Measurements from ENCODE around the gene MAD1L1. TPM values are rescaled to one million over a fixed set of nuclear protein-coding genes. Genes with fewer than 3 reads are reported as not detected.

MAD1L1 gene
- total RNA-seq, 4 donors from 2014 or later, result 21.0 to 49.7 (median 29.8) TPM

DNA sequence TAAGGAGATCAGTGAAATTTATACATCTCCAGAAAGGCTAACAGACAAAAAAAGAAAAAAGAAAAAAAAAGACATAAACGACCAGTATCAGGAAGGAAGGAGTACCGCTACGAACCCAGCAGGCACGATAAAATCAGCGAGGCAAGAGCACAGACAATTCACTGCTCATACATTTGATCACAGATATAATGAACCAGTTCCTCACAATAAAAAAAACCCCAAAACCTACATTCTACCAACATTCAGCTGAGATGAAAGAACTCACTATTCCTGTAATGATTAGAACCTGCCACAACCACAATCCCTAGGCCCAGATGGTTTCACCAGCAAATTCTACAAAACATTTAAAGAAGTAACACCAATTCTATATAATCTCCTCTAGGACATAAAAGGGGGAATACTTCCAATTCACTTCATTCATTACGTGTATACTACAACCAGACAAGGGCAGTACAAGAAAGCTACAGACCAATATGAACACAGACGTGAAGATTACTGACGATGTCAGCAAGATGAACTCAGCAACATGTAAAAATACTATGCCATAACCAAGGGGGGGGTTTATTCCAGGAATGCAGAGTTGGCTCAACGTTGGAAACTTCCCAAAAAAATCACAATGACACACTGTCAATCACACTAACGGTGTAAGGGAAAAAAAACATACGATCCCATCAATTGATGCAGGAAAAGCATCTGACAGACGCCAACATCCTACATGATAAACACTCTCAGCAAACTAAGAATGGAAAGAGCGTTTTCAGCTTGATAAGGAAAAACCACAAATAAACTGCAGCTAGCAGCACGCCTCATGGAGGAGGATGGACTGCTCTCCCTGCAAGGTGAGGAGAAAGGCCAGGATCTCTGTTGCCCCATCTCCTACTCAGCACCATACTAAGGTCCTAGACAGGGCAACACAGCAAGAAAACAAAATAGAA lies 306.5 kb downstream of the MAD1L1 start:
- TF ChIP-seq, protein P1, sequence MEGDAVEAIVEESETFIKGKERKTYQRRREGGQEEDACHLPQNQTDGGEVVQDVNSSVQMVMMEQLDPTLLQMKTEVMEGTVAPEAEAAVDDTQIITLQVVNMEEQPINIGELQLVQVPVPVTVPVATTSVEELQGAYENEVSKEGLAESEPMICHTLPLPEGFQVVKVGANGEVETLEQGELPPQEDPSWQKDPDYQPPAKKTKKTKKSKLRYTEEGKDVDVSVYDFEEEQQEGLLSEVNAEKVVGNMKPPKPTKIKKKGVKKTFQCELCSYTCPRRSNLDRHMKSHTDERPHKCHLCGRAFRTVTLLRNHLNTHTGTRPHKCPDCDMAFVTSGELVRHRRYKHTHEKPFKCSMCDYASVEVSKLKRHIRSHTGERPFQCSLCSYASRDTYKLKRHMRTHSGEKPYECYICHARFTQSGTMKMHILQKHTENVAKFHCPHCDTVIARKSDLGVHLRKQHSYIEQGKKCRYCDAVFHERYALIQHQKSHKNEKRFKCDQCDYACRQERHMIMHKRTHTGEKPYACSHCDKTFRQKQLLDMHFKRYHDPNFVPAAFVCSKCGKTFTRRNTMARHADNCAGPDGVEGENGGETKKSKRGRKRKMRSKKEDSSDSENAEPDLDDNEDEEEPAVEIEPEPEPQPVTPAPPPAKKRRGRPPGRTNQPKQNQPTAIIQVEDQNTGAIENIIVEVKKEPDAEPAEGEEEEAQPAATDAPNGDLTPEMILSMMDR (IDR thresholded peaks at IDR 0.05; ENCODE audit: low read depth), result no peak

GRCh38 chr7:1925349-1925748 lies 307.4 kb downstream of the MAD1L1 start:
- TF ChIP-seq, protein P1 (IDR thresholded peaks at IDR 0.05; ENCODE audit: low read depth), result no peak

DNA sequence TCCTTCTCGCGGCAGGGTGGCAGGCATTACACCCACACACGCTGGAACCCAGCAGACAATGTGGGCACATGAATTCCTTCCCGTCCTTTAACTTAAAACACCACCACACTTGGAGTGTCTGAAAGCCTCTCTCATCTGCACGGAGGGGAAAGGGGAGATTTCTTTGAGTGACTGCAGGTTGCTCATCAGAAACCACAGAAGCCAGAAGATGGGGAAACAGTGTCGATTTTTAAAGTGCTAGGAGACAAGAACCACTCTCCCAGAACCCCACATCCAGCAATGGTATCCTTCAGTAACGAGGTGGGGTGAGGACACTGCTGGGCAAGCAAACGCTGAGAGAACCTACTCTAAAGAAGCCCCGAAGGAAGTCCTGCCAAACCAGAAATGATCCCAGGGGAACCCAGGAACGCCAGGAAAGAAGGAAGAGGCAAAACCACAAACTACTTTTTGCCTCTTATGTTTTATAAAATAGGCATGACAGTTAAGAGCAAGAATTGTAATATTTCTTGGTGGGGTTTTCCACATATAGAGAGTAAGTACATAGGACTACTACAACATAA lies 308.4 kb downstream of the MAD1L1 start:
- TF ChIP-seq, protein P1 (IDR thresholded peaks at IDR 0.05; ENCODE audit: low read depth), result no peak

DNA sequence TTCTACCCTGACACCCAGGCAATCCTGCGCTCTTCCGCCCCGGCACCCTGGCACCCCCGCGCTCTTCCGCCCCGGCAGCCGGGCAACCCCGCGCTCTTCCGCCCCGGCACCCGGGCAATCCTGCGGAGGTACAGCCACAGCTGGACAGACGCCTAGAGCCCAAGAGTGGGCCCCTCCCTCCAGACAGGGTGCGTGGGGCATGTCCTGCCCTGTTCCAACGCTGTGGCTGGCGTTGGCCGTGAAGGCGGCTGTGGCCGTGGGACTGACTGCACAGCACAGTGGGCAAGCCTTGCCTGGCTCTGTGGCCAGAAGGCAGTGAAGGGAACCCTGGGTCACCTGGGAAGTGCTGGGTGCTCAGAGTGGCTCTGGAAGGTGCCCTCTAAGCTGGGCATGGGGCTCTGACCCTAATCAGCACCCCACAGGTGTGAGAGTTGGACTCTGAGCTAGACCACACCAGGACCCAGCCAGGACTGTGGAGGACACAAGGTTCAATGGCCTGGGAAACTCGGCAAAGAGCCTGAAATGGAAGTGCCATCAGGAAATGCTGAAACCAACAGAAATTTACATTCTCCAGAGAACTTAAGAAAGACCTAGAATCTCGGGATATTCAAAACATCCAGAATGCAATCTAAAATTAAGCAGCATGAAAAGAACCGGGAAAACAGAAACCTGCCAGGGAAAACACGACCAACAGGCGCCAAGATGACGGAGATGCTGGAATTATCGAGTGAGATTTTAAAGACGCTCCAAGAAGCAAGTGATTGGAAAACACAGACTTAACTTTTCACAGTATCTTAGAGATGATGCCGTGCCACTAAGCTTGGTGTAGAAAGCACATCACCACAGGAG lies 309.1 kb downstream of the MAD1L1 start:
- TF ChIP-seq, protein P1 (IDR thresholded peaks at IDR 0.05; ENCODE audit: low read depth), result no peak

DNA sequence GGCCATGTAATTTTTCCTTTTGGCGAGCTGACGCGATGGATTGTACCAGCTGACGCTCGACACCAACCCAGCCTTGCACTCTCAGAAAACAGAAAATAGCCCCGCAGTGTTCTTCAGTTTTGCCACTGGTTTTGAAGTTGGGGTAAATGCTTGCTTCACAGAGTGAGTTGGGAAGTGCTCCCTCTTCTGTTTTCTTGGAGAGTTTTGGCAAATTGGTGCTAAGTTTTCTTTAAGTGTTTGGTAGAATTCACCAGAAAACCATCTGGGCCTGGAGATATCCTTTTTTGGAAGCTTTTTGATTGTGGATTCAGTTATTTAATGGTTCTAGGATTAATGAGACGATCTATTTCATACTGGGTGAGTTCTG lies 309.9 kb downstream of the MAD1L1 start:
- TF ChIP-seq, protein P1 (IDR thresholded peaks at IDR 0.05; ENCODE audit: low read depth), result no peak

DNA sequence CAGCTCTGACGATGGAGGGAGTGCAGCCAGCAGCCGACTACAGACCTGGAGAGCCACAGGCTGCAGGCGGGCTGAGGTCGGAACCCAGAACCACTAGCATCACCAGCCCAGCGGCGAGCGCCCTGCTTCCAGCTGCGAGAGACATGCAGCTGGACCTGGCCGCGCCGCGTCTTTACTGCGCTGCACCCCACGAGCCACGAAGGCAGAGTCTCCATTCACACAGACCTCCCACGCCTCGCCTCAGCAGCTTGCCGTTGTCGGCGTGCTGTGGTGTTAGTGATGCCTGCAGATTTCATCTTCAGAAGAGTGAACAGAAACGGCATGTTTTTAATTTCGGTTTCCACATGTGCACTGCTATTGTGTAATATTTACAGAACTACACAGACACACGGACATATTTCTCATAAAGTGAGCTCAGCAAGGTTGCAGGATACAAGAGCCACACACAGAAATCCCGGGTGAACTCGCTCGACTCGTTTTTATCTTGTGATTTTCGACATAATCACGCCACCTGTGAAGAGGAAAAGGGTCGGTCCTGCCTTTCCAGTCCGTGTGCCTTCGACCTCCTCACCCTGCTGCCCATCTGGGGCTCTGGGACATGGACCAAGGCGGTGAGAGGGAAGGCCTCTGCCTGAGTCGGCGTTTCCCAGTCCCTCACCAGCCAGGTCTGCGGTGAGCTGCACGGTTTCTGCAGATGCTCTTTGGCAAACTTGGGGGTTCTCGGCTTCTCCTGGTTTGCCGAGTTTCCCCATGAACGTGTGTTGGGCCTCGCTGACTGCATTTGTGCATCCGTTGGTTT lies 310.5 kb downstream of the MAD1L1 start:
- TF ChIP-seq, protein P1 (IDR thresholded peaks at IDR 0.05; ENCODE audit: low read depth), result no peak
